ENCODE measurements around the gene RNASE7.

RNASE7 gene

GRCh38 chr14:21016413-21017190 lies 25.6 kb upstream of the RNASE7 start:
- H3K27ac ChIP-seq (ENCODE audit: low read depth, low read length) = no peak overlapping the region
- H3K79me2 ChIP-seq (ENCODE audit: insufficient read depth, low read length) = no peaks in the 10 kb centered on the region
- TF ChIP-seq EZH2phosphoT487 (conservative IDR thresholded peaks at IDR 0.05; ENCODE audit: low read length) = no peak
- TF ChIP-seq CTCF (IDR thresholded peaks at IDR 0.05; ENCODE audit: insufficient read depth, low read length, poor library complexity, severe bottlenecking) = no peak
- no peaks in the 10 kb centered on the region for H4K20me1 ChIP-seq (ENCODE audit: low read depth, low read length)
- no peaks in the 10 kb centered on the region for H3K9me2 ChIP-seq (replicated peaks; ENCODE audit: insufficient read depth, low read length)
- H2AFZ ChIP-seq (ENCODE audit: low read depth, low read length, severe bottlenecking) = no peak overlapping the region
- H3K9me3 ChIP-seq (ENCODE audit: insufficient read depth, low read length) = no peaks in the 10 kb centered on the region
- H3K27me3 ChIP-seq (ENCODE audit: low read length) = no peaks in the 10 kb centered on the region
- H3F3A ChIP-seq (ENCODE audit: insufficient read depth) = no peaks in the 10 kb centered on the region
- H3K4me2 ChIP-seq (ENCODE audit: low read depth, low read length, poor library complexity, severe bottlenecking) = no peak overlapping the region
- H3K4me3 ChIP-seq (ENCODE audit: insufficient read depth, low read length, poor library complexity, severe bottlenecking) = no peak overlapping the region
- no peak overlapping the region for H3K9ac ChIP-seq (ENCODE audit: low read length)
- no peaks in the 10 kb centered on the region for H3K36me3 ChIP-seq (ENCODE audit: low read length)

DNA sequence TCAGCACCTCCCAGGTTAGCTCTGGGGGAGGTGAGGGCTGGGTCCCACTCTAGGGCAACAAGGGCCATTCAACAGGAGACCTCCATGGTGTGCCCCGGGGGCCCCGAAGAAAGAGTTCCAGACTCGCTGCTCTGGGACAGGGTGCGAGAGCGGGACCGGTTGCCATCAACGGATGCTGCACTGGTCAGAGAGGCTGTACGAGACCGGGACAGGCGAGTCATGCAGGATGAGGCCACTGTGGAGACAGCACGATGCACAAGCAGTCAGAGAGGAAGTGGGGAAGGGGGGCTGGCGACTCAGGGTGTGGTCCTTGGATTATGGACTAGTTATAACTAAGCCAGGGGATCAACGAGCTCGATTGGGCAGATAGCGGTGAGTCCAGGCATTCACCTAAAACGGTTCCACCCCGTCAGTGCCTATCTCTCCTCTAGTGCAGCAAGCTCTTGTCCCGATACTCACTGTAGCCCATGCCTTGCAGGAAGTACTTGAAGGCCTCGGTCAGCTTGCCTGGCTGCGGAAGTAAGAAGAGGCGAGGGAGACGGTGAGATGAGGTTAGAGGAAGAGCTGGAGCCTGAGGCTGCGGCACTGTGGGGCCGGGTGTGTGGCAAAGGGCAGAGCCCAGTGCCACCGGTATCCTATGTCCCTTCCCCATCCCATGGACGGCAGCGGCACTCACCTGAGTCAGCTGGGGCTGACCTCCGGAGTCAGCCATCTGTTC lies 24.5 kb upstream of the RNASE7 start:
- TF ChIP-seq CTCF (IDR thresholded peaks at IDR 0.05; ENCODE audit: insufficient read depth, low read length, poor library complexity, severe bottlenecking) (no peak), EZH2phosphoT487 (conservative IDR thresholded peaks at IDR 0.05; ENCODE audit: low read length) (no peak)
- no peaks in the 10 kb centered on the region for H3K36me3 ChIP-seq (ENCODE audit: low read length)

DNA sequence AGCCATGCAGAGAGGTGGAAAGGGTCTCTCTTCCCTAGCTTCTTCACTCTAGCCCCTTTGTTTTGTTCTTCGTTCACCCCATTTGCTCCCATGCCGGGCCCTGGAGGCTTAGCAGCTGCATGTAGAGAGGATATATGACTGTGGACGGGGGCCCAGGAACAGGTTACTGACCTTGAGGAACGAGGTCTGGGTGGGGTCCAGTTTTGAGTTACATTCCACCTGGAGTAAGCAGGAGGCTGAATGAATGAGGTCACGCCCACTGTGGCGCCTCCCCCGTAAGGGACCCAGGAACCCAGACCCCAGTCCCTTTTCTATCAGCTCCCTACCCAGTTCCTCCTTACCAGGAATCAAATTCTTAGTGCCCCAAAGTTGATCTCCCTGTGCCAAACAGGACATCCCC lies 23.9 kb upstream of the RNASE7 start:
- H3F3A ChIP-seq (ENCODE audit: insufficient read depth) = no peaks in the 10 kb centered on the region
- no peak overlapping the region for H3K4me2 ChIP-seq (ENCODE audit: low read depth, low read length, poor library complexity, severe bottlenecking)
- H3K36me3 ChIP-seq (ENCODE audit: low read length) = no peaks in the 10 kb centered on the region
- no peak for TF ChIP-seq EZH2phosphoT487 (conservative IDR thresholded peaks at IDR 0.05; ENCODE audit: low read length)
- TF ChIP-seq CTCF (IDR thresholded peaks at IDR 0.05; ENCODE audit: insufficient read depth, low read length, poor library complexity, severe bottlenecking) = no peak
- no peaks in the 10 kb centered on the region for H3K9me2 ChIP-seq (replicated peaks; ENCODE audit: insufficient read depth, low read length)
- H3K9ac ChIP-seq (ENCODE audit: low read length) = no peak overlapping the region
- H3K4me3 ChIP-seq (ENCODE audit: insufficient read depth, low read length, poor library complexity, severe bottlenecking) = no peak overlapping the region
- H4K20me1 ChIP-seq (ENCODE audit: low read depth, low read length) = no peaks in the 10 kb centered on the region
- no peaks in the 10 kb centered on the region for H3K79me2 ChIP-seq (ENCODE audit: insufficient read depth, low read length)
- no peaks in the 10 kb centered on the region for H3K9me3 ChIP-seq (ENCODE audit: insufficient read depth, low read length)
- no peaks in the 10 kb centered on the region for H3K27me3 ChIP-seq (ENCODE audit: low read length)
- no peak overlapping the region for H2AFZ ChIP-seq (ENCODE audit: low read depth, low read length, severe bottlenecking)
- H3K27ac ChIP-seq (ENCODE audit: low read depth, low read length) = no peak overlapping the region

More for the DNA sequence above, 24.5 kb upstream of the RNASE7 start:
- Histone ChIP-seq H3K4me2 (ENCODE audit: low read depth, low read length, poor library complexity, severe bottlenecking) (no peak overlapping the region), H4K20me1 (ENCODE audit: low read depth, low read length) (no peaks in the 10 kb centered on the region), H3K9me2 (replicated peaks; ENCODE audit: insufficient read depth, low read length) (no peaks in the 10 kb centered on the region), H3K27ac (ENCODE audit: low read depth, low read length) (no peak overlapping the region), H3K79me2 (ENCODE audit: insufficient read depth, low read length) (no peaks in the 10 kb centered on the region), H3F3A (ENCODE audit: insufficient read depth) (no peaks in the 10 kb centered on the region), H3K27me3 (ENCODE audit: low read length) (no peaks in the 10 kb centered on the region), H2AFZ (ENCODE audit: low read depth, low read length, severe bottlenecking) (no peak overlapping the region), H3K9me3 (ENCODE audit: insufficient read depth, low read length) (no peaks in the 10 kb centered on the region), H3K9ac (ENCODE audit: low read length) (no peak overlapping the region), H3K4me3 (ENCODE audit: insufficient read depth, low read length, poor library complexity, severe bottlenecking) (no peak overlapping the region)
